ENCODE results near the gene MAP2.
"Not testable (repeated sequence)": the region's sequence is repeated elsewhere in the genome, so short reads cannot be mapped to it uniquely, and the experiment has no call there.

Gene MAP2

DNA sequence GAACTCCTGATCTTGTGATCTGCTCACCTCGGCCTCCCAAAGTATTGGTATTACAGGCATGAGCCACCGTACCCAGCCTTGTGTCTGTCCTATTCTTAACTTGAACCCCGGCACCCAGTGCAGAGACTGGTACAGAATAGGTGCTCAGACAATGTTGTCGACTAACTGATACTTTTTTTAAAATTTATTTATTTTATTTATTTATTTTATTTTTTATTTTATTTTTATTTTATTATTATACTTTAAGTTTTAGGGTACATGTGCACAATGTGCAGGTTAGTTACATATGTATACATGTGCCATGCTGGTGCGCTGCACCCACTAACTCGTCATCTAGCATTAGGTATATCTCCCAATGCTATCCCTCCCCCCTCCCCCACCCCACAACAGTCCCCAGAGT, 174.4 kb downstream of the MAP2 start:
- DNase-seq, result not testable (repeated sequence)

- DNase-seq, result no peak
Observed at GRCh38 chr2:209600341-209601171, 176.7 kb downstream of the MAP2 start.

- no peak for DNase-seq
Observed at GRCh38 chr2:209601497-209601896, 177.7 kb downstream of the MAP2 start.

DNA sequence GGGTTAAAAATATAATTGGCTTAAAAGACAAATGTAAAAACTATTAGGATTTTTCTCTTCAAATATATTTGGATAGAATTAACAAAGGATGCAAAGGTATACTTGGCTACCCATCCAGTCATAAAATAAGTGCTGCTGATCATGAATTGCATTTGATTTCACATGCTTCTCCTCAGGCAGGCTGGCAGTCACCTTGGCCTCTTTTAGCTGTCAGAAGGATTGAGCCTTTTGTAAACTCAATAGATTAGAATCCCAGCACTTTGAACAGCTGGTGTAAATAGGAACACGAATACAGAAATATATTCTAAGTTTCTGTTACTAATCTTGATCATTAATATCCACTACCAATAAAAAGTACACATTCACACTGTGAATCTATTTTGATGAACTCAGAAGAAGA, 178.4 kb downstream of the MAP2 start:
- DNase-seq, result no peak

- DNase-seq, result no peak
Observed at GRCh38 chr2:209609531-209609930, 185.7 kb downstream of the MAP2 start.

DNA sequence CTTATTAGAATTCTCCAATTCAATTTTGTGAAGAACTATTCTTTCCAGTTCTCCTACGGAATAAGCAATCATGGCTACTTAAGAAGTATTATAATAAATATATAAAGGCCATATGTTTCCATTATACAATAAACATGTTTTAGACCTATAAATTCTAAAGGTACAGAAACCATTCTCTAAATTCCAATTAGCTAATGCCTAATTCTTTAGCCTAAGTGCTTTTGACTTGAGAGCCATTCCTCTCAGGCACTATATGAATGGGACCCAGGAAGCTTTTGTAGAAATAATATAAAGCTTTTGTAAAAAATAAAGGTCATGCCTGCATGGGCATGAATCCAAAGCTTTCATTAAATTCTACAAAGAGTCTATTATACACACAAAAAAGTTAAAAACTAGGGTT, 186.8 kb downstream of the MAP2 start:
- no peak for DNase-seq

GRCh38 chr2:209613649-209614305, 189.9 kb downstream of the MAP2 start:
- DNase-seq, result no peak

- peak in 1 of 2 experiments; percentile 26 for DNase-seq
Observed at GRCh38 chr2:209614690-209615369, 191.0 kb downstream of the MAP2 start.

DNA sequence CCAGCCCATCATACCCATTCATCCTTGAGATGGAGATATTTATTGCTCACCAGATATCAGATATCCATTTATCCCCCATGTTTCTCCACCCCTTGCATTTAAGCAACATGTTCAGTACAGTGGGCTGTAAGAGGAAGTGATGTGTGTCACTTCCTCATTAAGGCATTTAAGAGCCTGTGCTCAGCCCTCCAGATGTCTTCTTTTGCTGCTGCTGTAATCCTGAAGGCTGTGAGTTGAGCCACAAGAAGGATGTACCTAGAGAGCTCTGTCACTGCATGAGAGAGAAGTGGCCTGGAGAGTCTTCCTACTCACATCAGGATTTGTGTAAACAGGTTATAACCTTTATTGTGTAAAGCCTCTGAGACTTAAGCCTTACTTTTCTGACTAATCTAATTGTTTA, 195.9 kb downstream of the MAP2 start:
- no peak for DNase-seq

DNA sequence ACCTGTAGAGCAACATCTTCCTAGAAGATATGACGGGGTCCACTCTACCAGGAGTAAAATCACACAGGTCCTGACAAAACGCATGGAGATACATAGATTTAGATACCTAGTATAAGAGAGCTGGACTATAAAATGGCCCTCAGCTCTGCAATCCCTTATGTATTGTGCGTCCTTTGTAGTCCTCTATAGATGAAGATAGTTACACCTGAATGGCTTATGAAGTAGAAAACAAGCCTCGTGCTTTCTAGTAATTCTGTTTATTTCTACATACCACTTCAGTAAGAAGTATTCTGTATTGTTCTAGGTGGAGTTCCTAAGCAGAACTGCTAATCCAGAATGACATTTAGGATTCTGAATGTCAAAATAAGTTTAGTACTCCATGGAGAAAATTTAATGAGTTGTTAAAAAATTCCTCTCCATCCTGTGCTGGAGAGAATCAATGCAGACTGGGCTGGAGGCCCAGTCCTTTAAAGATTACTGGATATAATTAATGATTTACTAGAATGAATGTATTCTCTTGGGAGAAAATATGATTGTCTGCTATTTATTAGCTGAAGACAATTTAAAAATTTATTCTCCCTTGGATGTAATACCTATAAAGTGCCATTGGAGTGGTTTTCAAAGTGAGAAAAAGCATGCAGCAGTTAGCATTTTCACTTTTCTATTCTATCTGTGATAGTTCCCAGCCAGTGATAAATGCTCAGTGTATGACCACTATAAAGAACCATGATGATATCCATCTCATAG, 200.5 kb downstream of the MAP2 start:
- no peak for DNase-seq

- DNase-seq, result no peak
Observed at GRCh38 chr2:209629597-209629996, 205.8 kb downstream of the MAP2 start.

DNA sequence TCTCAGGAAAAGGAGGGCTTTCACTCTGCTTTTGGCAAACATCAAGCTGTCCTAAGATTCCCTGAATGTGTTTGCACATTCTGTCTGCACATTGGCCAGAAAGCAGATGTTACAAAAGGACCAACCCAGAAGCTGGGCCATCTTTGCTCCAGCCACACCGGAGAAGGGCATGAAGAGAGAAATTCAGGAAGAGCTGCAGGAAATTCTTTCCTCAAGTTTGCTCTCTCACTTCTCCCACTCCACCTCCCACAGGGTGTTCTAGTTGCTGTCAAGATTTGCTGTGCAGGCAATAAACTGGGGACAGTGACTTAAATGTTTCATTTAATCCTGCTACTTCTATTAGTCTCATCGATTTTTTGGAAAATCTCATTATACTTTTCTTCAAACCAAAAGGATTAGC, 210.1 kb downstream of the MAP2 start:
- no peak for DNase-seq

DNA sequence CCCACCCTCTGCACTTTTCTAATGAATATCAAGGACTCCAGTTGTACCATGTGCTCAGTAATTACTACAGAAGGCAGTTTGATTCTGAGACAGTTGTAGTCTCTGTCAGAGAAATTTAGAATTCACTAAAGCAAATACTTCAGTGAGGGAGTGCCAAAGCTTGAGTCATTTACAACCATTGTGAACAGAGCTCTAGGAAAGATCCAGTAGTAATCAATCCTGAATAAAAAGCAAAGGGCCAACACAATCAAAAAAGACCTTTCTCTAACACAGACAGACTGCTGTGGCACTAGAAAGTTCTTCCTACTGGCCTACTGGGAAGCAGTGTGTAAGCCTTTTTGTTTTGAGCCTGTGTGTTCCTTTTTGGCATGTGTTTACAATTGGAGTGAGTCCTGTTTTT, 212.2 kb downstream of the MAP2 start:
- DNase-seq, result no peak

- DNase-seq, result no peak
Observed at GRCh38 chr2:209637293-209637692, 213.4 kb downstream of the MAP2 start.

DNA sequence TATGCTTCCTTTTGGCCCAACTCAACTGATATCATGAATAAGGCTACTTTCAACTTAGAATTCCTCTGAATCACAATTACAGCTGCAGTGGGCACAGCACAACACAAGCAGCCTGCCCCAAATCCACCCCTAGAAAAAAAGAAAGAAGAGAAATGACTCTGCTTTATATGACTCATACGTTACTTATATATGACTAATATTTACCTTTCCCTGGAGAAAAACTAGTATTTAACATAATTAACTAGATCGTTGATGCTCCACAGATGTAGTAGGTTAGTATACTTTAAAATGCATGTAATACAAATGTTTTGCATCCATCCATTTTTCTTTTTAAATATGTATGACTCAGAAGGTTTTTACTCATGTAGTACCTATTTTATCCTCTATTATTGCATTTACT, 214.5 kb downstream of the MAP2 start:
- DNase-seq, result no peak

- no peak for DNase-seq
Observed at GRCh38 chr2:209640358-209640757, 216.5 kb downstream of the MAP2 start.

DNA sequence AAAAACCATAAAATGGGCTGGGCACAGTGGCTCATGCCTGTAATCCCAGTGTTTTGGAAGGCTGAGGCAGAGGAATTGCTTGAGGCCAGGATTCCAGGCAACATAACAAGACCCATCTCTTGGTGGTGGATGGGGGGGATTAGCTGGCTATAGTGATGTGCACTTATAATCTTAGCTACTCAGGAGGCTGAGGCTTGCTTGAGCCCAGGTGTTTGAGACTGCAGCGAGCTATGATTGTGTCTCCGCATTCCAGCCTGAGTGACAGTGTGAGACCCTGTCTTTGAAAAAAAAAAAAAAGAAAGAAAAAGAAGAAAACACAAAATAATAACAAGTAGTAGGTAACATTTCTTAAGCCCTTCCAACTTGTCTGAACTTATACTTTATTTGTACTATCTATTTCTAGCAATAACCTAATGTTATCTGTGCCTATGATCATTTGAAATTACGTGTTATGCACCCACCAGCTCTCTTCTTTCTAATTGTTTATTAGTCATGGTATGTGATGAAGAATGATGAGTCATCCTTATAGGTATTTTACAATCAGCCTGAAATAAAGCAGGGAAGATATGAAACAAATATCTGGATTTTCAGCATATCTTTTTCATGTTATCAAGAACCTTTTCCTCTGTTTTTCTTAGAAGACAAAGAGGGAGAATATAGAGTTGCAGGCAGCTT, 218.4 kb downstream of the MAP2 start:
- DNase-seq, result no peak

DNA sequence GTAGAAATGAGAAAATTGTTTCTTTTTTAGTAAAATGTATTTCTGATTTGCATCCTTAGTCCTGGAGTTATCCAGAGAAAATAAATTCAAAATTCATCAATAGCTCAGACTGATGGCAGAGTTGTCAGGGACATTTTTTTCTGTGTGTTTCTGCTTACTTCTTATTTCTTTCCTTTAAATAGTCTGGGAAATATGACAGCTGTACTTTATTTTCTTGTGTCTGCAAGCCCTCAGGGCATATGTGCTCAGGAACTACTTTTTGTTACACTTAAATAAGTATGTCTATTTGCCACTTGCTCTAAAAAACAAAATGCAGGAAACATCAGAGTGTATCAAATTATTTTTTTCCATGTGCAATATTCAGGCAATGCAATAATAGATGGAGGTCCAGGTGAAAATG, 221.0 kb downstream of the MAP2 start:
- DNase-seq, result no peak

DNA sequence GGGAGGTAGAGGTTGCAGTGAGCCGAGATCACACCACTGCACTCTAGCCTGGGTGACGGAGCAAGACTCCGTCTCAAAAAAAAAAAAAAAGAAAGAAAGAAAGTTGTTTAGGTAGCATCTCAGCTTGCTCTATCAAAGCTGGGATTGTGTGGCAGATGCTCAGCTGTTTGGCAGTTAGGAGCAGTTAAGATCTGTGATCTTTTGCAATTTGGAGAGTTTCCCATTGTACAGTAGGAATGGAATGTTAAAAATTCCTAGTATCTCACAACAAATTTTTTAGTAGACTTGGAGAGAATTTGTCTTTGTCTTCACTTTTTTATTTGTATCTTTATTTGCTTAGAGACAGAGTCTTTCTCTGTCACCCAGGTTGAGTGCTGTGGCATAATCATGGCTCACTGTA, 224.9 kb downstream of the MAP2 start:
- DNase-seq, result no peak

- no peak for DNase-seq
Observed at GRCh38 chr2:209653134-209653533, 229.3 kb downstream of the MAP2 start.

GRCh38 chr2:209661286-209661894, 237.5 kb downstream of the MAP2 start:
- DNase-seq, result peak; percentile 65 to 72

GRCh38 chr2:209662021-209662420, 238.2 kb downstream of the MAP2 start:
- DNase-seq, result peak in 1 of 2 experiments; percentile 25
